A172 (cell line): Measurements from ENCODE around the gene SASH1. TPM values are rescaled to one million over a fixed set of nuclear protein-coding genes. Genes with fewer than 3 reads are reported as not detected.

Source experiments
- DNase-seq: peaks from one replicate; pipeline ENCODE4 v3.0.0-alpha.2; 2015; ENCODE audit warnings: low spot score
- total RNA-seq: library from RNA; depleted of rRNA; stranded (reverse); fragments of >200 nt; shearing (Covaris generic); gene quantifications from 2 replicates; pipeline ENCODE4 v1.2.3, GENCODE V29; 2014

SASH1 gene
- total RNA-seq, 1 experiment from 2014 or later: 7.1 TPM

- DNase-seq: no peak
Measured at GRCh38 chr6:148548065-148548748, 205.6 kb downstream of the SASH1 start.

- no peak for DNase-seq
Measured at GRCh38 chr6:148548749-148549140, 206.1 kb downstream of the SASH1 start.

- DNase-seq: no peak
Measured at GRCh38 chr6:148550569-148550968, 207.9 kb downstream of the SASH1 start.

- no peak for DNase-seq
Measured at GRCh38 chr6:148551226-148551625, 208.6 kb downstream of the SASH1 start.

GRCh38 chr6:148556410-148556809 is 213.8 kb downstream of the SASH1 start:
- DNase-seq: no peak

- DNase-seq: no peak
Measured at GRCh38 chr6:148557796-148558321, 215.2 kb downstream of the SASH1 start.

- DNase-seq: peak; percentile 30
Measured at GRCh38 chr6:148559848-148560433, 217.3 kb downstream of the SASH1 start.

GRCh38 chr6:148561629-148562028 is 219.0 kb downstream of the SASH1 start:
- DNase-seq: no peak

- no peak for DNase-seq
Measured at GRCh38 chr6:148563066-148563465, 220.4 kb downstream of the SASH1 start.

- DNase-seq: no peak
Measured at GRCh38 chr6:148564494-148565035, 221.9 kb downstream of the SASH1 start.

GRCh38 chr6:148565321-148565926 is 222.8 kb downstream of the SASH1 start:
- DNase-seq: no peak

- peak; percentile 71 for DNase-seq
Measured at GRCh38 chr6:148565930-148566663, 223.5 kb downstream of the SASH1 start.

GRCh38 chr6:148566664-148567350 is 224.2 kb downstream of the SASH1 start:
- no peak for DNase-seq

- DNase-seq: peak; percentile 14
Measured at GRCh38 chr6:148570456-148570855, 227.8 kb downstream of the SASH1 start.

- DNase-seq: no peak
Measured at GRCh38 chr6:148572676-148573335, 230.2 kb downstream of the SASH1 start.

GRCh38 chr6:148573922-148574321 is 231.3 kb downstream of the SASH1 start:
- no peak for DNase-seq

- peak; percentile 55 for DNase-seq
Measured at GRCh38 chr6:148577687-148578488, 235.2 kb downstream of the SASH1 start.

- DNase-seq: no peak
Measured at GRCh38 chr6:148578489-148578814, 235.8 kb downstream of the SASH1 start.

GRCh38 chr6:148578837-148579565 is 236.4 kb downstream of the SASH1 start:
- DNase-seq: no peak
